Tongue (tissue), 2 donors: Measurements from ENCODE around the gene ALPK1. TPM values are rescaled to one million over a fixed set of nuclear protein-coding genes. Genes with fewer than 3 reads are reported as not detected.
A peak's percentile ranks its signal among the peaks of the same experiment; 100 is the strongest.
"Not testable (repeated sequence)": the region's sequence is repeated elsewhere in the genome, so short reads cannot be mapped to it uniquely, and the experiment has no call there.

Source experiments
- DNase-seq: peaks from one replicate; pipeline ENCODE4 v3.0.0-alpha.2; 2015
- total RNA-seq: library from RNA; depleted of rRNA; stranded (reverse); fragments of >200 nt; gene quantifications from one replicate; pipeline ENCODE4 v1.2.3, GENCODE V29; 2014

The ALPK1 gene
- total RNA-seq, 1 donor from 2014 or later: 17.8 TPM

- peak; percentile 64 for DNase-seq
These were observed 82.1 kb downstream of the ALPK1 start for GRCh38 chr4:112379306-112379705.

GRCh38 chr4:112381996-112382692 lies 85.0 kb downstream of the ALPK1 start:
- peak; percentile 6 for DNase-seq

GRCh38 chr4:112386071-112386470 lies 88.9 kb downstream of the ALPK1 start:
- DNase-seq: no peak

- peak; percentile 88 for DNase-seq
These were observed 104.9 kb downstream of the ALPK1 start for GRCh38 chr4:112402098-112402497.

GRCh38 chr4:112403101-112403945 lies 106.2 kb downstream of the ALPK1 start:
- DNase-seq: peak; percentile 80

- DNase-seq: no peak
These were observed 113.2 kb downstream of the ALPK1 start for GRCh38 chr4:112410364-112410763.

GRCh38 chr4:112410804-112411203 lies 113.6 kb downstream of the ALPK1 start:
- DNase-seq: no peak

GRCh38 chr4:112411781-112412550 lies 114.8 kb downstream of the ALPK1 start:
- DNase-seq: no peak

GRCh38 chr4:112416464-112416863 lies 119.3 kb downstream of the ALPK1 start:
- no peak for DNase-seq

GRCh38 chr4:112418092-112418491 lies 120.9 kb downstream of the ALPK1 start:
- no peak for DNase-seq

- no peak for DNase-seq
These were observed 124.7 kb downstream of the ALPK1 start for GRCh38 chr4:112421911-112422310.

GRCh38 chr4:112422644-112423043 lies 125.5 kb downstream of the ALPK1 start:
- DNase-seq: peak; percentile 13

- no peak for DNase-seq
These were observed 126.4 kb downstream of the ALPK1 start for GRCh38 chr4:112423591-112423990.

GRCh38 chr4:112425823-112426222 lies 128.7 kb downstream of the ALPK1 start:
- DNase-seq: no peak

GRCh38 chr4:112426416-112426815 lies 129.2 kb downstream of the ALPK1 start:
- no peak for DNase-seq

GRCh38 chr4:112431158-112431557 lies 134.0 kb downstream of the ALPK1 start:
- no peak for DNase-seq

GRCh38 chr4:112436987-112437386 lies 139.8 kb downstream of the ALPK1 start:
- DNase-seq: no peak

- DNase-seq: not testable (repeated sequence)
These were observed 145.1 kb downstream of the ALPK1 start for GRCh38 chr4:112442226-112442625.

- peak; percentile 22 for DNase-seq
These were observed 151.3 kb downstream of the ALPK1 start for GRCh38 chr4:112448306-112449132.

- no peak for DNase-seq
These were observed 152.5 kb downstream of the ALPK1 start for GRCh38 chr4:112449708-112450107.

GRCh38 chr4:112451104-112451503 lies 153.9 kb downstream of the ALPK1 start:
- DNase-seq: no peak

GRCh38 chr4:112451831-112452230 lies 154.7 kb downstream of the ALPK1 start:
- DNase-seq: no peak
